GM19193 (cell line): ENCODE measurements around the gene ING5.

Source experiments
- POLR2A ChIP-seq: IDR thresholded peaks from 4 replicates; pipeline ENCODE4 v1.6.1; 2011; ENCODE audit not compliant: insufficient read depth, insufficient read length; ENCODE audit errors: extremely low read depth

ING5 gene

GRCh38 chr2:241742320-241742939 lies 40.6 kb downstream of the ING5 start:
- no peak for TF ChIP-seq POLR2A

DNA sequence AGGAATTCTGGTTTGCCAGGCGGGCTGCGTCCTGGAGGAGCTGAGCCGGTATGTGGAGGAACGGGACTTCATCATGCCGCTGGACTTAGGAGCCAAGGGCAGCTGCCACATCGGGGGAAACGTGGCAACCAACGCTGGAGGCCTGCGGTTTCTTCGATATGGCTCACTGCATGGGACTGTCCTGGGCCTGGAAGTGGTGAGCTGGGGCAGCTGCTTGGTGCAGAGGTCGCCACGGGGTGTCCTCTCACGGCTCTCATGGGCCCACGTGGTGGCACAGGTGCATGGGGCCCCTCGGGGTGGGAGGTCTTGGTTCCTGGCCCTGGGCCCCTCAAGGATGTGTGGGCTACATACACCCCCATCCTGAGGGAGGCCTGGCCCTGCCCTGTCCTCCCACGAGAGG lies 41.8 kb downstream of the ING5 start:
- no peak for TF ChIP-seq POLR2A

- TF ChIP-seq POLR2A, result no peak
These were observed 42.4 kb downstream of the ING5 start for GRCh38 chr2:241744028-241744754.

DNA sequence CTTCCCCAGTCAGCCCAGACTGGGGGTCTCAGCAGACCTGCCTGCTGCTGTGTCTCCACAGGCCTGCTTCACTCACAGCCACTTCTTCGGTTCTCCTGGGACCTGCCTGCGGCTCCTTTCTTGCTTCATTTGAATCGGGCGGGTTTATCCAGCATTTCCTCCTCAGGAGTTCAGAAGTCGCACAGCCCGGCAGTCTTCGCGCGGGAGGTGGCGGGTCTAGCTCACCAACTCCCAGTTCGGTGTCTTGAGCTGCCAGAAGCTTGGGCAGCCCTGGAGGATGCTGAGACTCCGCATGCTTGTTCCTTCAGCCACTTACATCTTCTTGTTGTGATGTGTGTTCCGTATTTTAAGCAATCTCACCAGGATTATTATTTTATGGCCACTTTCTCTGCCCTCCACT lies 43.4 kb downstream of the ING5 start:
- no peak for TF ChIP-seq POLR2A

DNA sequence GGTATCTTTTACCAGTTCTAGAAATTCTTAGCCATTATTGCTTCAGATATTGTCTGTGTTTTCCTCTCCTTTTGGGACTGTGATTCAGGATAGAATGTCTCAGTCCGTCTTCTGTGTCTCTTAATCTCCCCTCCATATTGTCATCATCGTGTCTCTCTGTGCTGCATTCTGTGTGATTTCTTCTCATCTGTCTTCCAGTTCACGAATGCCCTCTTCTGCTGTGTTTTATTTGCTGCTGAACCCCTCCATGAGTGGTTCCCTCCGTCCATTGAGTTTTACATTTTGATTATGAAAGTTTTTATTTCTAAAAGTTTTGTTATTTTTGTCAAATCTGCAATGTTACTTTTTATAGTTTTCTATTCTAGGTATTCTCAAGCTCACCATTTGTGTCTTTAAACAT lies 44.2 kb downstream of the ING5 start:
- TF ChIP-seq POLR2A, result no peak

DNA sequence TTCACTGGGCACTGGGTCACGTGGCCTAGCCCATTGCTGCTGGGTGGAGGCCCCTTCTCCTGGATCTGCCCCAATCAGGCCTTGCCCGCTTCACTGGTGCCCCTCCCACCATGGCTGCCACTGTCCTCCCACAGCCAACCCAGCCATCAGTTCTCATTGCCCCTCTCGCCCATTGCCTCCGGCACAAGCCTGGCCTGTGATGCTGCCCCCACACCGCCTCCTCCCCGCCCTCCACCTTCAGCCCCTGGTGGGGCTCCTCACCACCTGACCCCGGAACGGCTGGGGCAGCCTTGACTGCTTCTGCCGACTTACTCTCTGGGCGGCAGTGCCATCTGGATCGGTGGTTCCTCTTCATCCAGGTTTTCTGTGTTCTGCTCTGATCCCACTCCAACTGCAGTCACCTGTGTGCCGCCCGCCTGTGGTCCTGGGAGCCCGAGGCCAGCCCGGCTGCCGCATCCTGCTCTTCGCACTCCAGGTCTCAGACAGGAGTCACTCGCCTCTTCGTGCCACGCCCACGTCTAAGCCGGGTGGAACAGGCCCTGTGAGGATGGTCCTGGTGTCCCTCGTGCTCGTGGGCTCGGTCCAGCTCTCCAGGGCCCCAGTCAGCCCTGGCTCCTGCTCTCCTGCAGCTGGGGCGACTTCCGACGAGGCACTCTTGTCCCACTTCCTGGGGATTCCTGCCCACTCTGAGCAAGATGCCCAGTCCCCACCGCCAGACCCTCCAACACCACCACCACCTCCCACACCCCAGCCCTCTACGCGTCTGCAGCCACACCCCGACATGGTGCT lies 46.8 kb downstream of the ING5 start:
- no peak for TF ChIP-seq POLR2A

- no peak for TF ChIP-seq POLR2A
These were observed 48.4 kb downstream of the ING5 start for GRCh38 chr2:241750076-241750840.

DNA sequence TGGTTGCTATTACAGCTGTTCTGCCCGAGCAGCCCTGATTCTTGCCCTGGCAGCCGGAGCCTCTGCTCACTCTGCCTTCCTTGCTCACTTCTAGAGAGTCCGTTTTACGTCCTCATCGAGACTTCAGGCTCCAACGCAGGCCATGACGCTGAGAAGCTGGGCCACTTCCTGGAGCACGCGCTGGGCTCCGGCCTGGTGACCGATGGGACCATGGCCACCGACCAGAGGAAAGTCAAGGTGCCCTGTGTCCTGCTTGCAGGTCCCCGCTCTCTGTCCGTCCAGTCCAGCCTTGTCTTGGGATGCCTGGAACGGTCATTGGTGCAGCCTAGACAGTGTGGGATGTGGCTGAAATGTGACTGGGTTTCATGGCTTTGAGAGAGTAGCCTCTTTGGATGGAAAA lies 49.3 kb downstream of the ING5 start:
- no peak for TF ChIP-seq POLR2A

DNA sequence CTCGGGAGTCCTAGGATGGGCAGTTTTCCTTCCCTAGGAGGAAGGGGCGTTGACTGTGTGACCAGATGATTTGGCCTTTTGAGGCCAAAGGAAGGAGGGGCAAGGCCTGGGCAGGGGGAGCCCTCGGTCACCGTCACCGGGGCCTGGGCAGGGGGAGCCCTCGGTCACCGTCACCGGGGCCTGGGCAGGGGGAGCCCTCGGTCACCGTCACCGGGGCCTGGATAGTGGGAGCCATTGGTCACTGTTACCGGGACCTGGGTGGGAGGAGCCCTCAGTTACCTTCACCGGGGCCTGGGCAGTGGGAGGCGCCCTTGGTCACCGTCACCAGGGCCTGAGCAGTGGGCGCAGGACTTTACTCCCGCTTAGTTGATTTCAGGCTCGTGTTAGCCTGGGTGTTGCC lies 49.9 kb downstream of the ING5 start:
- no peak for TF ChIP-seq POLR2A

- no peak for TF ChIP-seq POLR2A
These were observed 50.4 kb downstream of the ING5 start for GRCh38 chr2:241752253-241752652.

DNA sequence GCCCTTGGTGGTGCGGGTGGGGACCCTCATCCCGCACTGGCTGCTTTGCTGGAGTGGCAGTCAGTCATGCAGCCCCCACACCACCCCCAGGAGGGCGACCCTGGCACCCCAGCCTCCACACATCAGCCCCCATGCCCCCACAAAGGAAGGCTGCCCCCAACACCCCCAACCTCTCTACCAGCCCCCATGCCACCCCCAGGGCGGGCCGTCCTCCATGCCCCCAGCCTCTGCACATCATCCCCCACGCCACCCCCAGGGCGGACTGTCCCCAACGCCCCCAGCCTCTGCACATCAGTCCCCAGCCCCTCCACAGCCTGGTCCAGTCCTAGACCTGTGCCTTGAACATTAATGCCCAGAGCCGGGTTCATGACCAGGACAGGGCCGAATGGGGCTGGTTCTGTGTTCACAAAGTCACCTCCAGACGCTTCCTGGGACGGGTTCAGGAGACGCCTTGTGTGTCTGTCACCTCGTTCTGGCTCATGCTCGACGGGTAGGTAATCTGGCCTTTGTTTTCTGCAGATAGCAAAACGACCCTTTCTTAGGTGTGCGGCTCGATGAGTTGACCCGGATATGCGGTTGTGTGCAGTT lies 50.9 kb downstream of the ING5 start:
- no peak for TF ChIP-seq POLR2A

GRCh38 chr2:241753493-241753892 lies 51.7 kb downstream of the ING5 start:
- TF ChIP-seq POLR2A, result no peak

DNA sequence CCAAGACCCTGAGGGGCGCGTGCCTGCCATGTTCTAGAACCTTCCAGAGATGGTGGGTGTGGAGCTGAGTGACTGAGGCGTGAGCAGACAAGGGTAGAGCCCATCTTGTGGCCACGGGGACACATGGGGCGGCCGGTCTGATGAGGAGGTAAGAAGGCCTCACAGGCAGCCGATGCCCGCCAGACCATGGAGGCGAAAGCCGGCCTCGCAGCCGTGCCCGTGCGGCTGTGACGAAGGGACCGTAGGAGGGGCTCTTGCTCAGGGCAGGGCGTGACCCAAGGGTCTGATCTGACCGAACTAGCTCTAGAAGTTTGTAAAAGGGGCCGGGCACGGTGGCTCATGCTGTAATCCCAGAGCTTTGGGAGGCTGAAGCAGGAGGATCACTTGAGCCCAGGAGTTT lies 52.2 kb downstream of the ING5 start:
- TF ChIP-seq POLR2A, result no peak

DNA sequence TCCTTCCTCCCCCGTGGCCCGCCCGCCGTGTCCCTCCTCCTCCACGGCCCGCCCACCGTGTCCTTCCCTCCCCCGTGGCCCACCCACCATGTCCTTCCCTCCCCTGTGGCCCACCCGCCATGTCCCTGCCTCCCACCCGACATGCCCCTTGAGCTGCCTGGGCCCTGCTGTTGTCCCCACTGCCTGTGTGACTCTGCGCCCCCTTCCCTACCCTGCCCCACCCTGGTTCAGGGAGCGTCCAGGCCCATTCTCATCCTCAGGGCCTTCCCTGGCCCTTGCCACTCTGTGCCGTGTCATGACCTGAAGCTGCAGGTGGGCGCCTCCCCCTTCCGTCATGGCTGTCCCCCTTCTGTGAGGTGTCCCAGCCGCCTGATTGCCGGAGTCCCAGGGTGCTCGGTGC lies 53.3 kb downstream of the ING5 start:
- TF ChIP-seq POLR2A, result no peak

GRCh38 chr2:241755777-241756176 lies 53.9 kb downstream of the ING5 start:
- TF ChIP-seq POLR2A, result no peak
